GM21360 (cell line): ENCODE data around the gene ZNF385A.
"Not testable (repeated sequence)": the region's sequence is repeated elsewhere in the genome, so short reads cannot be mapped to it uniquely, and the experiment has no call there.

Experiments
- ATAC-seq: cut with Tn5 transposase; IDR thresholded peaks from one replicate; pipeline ENCODE4 v1.9.1; 2021; ENCODE audit warnings: mild to moderate bottlenecking, moderate library complexity; ENCODE audit not compliant: unreplicated experiment

The ZNF385A gene

GRCh38 chr12:54358191-54358944 is 26.2 kb downstream of the ZNF385A start:
- ATAC-seq, result no peak

- no peak for ATAC-seq
Observed at GRCh38 chr12:54357506-54358190, 26.9 kb downstream of the ZNF385A start.

- ATAC-seq, result no peak
Observed at GRCh38 chr12:54356951-54357356, 27.6 kb downstream of the ZNF385A start.

- no peak for ATAC-seq
Observed at GRCh38 chr12:54356228-54356627, 28.3 kb downstream of the ZNF385A start.

GRCh38 chr12:54355104-54355815 is 29.3 kb downstream of the ZNF385A start:
- ATAC-seq, result no peak

GRCh38 chr12:54354271-54354670 is 30.3 kb downstream of the ZNF385A start:
- not testable (repeated sequence) for ATAC-seq

- ATAC-seq, result no peak
Observed at GRCh38 chr12:54352891-54353874, 31.4 kb downstream of the ZNF385A start.

GRCh38 chr12:54352022-54352531 is 32.5 kb downstream of the ZNF385A start:
- no peak for ATAC-seq

- no peak for ATAC-seq
Observed at GRCh38 chr12:54351341-54351740, 33.2 kb downstream of the ZNF385A start.

- ATAC-seq, result no peak
Observed at GRCh38 chr12:54350743-54351142, 33.8 kb downstream of the ZNF385A start.

GRCh38 chr12:54349679-54350078 is 34.9 kb downstream of the ZNF385A start:
- no peak for ATAC-seq

GRCh38 chr12:54349036-54349435 is 35.5 kb downstream of the ZNF385A start:
- ATAC-seq, result no peak

- ATAC-seq, result no peak
Observed at GRCh38 chr12:54341378-54342300, 42.9 kb downstream of the ZNF385A start.

- ATAC-seq, result no peak
Observed at GRCh38 chr12:54340846-54341245, 43.7 kb downstream of the ZNF385A start.

GRCh38 chr12:54338698-54339296 is 45.7 kb downstream of the ZNF385A start:
- ATAC-seq, result no peak

GRCh38 chr12:54337854-54338650 is 46.5 kb downstream of the ZNF385A start:
- ATAC-seq, result no peak

- no peak for ATAC-seq
Observed at GRCh38 chr12:54337280-54337842, 47.2 kb downstream of the ZNF385A start.
